ENCODE measurements around the gene OR2T35.
A peak's percentile ranks its signal among the peaks of the same experiment; 100 is the strongest.

OR2T35 gene

DNA sequence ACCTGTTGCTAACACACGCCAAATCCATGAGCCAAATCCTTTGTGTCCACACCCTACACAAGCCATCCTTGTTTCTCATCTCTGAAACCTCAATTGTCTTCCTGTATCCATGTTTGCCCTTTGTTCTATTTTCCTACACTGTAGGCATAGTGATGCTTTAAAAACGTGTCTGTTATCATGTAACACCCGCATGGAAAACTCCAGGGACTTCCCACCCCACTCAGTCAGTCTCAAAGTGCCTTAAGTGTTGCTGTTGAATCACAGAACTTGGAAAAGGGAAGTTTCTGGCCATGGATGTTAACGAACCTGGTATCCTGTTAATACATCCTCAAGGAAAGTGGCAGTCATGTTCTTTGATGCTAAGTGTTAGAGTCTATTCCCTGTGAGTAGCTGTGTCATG lies 19.9 kb downstream of the OR2T35 start:
- DNase-seq, result no peak

DNA sequence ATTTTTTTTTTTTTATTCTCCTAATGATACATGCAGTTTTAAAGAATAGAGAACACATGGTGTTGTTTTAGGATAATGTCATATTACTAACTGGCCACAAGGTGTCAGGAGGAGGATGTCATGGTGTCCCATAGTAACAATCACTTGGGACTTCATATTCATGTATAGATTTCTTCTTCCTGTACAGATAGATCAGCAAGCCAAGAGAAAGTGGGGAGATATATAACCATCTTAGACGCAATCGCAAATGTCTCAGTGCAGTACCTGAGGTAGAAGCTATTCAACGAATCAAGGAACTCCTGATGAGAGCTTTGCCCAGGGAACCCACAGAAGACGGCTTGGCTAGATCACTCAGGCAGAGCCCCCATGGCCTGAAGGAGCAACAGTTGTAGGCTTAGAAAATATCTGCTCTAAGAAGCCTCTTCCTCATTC lies 22.5 kb downstream of the OR2T35 start:
- peak; percentile 16 for DNase-seq

- DNase-seq, result no peak
These were observed 23.3 kb downstream of the OR2T35 start for GRCh38 chr1:248621770-248622169.

GRCh38 chr1:248618878-248619277 lies 26.2 kb downstream of the OR2T35 start:
- DNase-seq, result no peak

GRCh38 chr1:248618119-248618518 lies 27.0 kb downstream of the OR2T35 start:
- no peak for DNase-seq

DNA sequence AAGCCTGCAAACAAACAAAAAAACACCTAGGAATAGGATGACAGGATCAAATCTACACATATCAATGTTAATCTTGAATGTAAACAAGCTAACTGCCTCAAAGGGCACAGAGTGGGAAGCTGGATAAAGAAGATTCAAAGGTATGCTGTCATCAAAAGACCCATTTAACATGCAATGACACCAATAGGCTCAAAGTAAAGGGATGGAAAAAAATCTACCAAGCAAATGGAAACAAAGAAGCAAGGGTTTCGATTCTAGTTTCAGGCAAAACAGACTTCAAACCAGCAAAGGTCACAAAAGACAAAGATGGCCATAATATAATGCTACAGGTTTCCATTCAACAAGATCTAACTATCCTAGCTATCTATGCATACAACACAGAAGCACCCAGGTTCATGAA lies 31.3 kb downstream of the OR2T35 start:
- DNase-seq, result no peak

GRCh38 chr1:248611883-248612414 lies 33.1 kb downstream of the OR2T35 start:
- DNase-seq, result no peak

DNA sequence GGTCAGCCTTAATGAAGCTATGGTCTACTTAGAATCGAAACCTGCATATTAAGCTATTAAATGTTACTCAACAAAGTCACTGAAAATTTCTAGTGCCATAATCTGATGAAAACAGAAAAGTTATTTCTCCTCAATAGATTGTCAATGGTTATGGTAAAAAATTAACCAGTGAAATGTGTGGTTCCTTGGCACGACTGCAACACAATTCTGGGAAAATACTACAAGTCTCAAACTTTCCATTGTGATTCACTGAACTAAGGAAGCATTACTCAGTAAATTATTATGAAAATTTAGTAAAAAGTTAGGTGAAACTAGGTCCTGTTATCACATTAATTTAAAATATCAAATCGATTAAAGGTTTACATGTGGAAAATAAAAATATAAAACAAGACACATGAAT lies 34.8 kb downstream of the OR2T35 start:
- DNase-seq, result no peak

DNA sequence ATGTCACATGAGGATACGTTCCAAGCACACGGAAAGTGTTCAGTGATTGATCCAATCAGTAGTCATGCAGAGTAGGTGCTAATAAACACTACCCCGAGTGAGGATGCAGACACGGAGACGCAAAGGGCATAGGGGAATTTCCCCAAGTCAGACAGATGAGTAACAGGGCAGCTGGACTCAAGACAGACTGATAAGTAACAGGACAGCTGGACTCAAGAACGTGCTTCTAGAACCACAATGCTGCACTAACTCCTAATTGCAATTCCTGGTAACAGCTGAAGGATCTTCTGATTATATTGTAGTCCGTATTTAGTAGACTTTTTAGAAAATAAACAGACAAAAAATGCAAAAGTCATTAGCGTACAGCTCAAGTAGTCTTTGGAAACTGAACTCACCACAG lies 45.7 kb downstream of the OR2T35 start:
- no peak for DNase-seq

GRCh38 chr1:248597589-248597988 lies 47.5 kb downstream of the OR2T35 start, which contains the start of gene OR2T10:
OR2T10 (minus strand) TSS chr1:248597700; CDS start chr1:248593768, 3,932 bp downstream.
- DNase-seq, result no peak

- DNase-seq, result no peak
These were observed 48.5 kb downstream of the OR2T35 start for GRCh38 chr1:248596615-248597014.

- no peak for DNase-seq
These were observed 51.9 kb downstream of the OR2T35 start for GRCh38 chr1:248593226-248593625.

GRCh38 chr1:248592655-248593054 lies 52.4 kb downstream of the OR2T35 start:
- DNase-seq, result no peak

GRCh38 chr1:248590055-248590454 lies 55.0 kb downstream of the OR2T35 start:
- DNase-seq, result no peak

- DNase-seq, result no peak
These were observed 55.7 kb downstream of the OR2T35 start for GRCh38 chr1:248589334-248589733.

All from NCI-H2227 treated with DMSO at 0.1 percent for 48 hours (cell line).